Eye (tissue), 1 donor: ENCODE data around the gene CPD.

Experiments used
- DNase-seq: peaks from one replicate; pipeline ENCODE4 v3.0.0-alpha.2; 2015

CPD gene

DNA sequence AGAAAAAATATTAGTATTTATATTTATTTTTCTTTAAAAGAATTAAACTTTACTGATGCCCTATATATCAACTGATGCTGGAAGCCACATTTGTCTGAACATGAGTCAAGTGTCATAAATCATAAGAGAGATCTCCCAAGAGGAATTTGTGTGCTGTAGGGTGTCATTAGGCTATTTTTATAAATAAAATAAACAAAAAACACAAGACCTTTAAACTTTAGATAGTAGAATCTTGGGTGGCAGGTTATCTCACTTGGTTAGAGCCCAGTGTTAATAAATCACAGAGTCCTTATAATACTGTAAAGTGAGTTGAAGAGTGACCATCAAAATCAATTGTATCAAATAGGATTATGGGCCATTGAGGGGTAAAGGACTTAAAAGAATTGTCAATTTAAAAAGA is 21.3 kb upstream of the CPD start:
- no peak for DNase-seq

GRCh38 chr17:30358055-30358760 is 20.5 kb upstream of the CPD start:
- DNase-seq = no peak

DNA sequence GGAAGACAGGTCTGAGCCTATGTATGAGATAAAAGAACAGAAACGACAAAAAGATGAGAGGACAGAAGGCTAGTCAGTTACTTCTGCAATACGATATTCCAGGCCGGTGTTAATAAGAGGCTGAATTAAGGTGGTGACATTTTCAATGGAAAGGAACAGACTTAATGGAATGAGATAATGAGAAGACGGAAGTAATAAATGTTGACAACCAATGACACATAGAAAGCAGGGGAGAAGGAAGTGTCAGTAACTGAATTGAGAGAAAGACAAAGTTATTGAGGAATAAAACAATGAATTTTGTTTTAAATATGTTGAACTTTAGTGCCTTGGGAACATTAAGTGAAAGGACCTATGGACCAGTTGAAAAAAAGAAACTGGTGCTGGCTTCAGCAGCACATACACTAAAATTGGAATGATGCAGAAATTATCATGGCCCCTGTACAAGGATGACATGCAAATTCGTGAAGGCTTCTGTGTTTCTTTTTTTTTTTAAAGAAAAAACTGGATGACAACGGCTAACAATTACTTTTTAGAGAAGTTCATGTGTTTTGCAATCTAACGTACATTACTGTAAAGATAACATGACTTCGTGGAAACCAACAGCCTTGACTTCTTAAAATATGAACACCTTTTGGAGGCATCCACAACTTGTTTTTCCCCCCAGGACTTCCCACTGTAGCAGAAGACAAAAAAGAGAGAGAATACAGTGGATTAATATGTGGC is 18.5 kb upstream of the CPD start:
- DNase-seq = no peak

DNA sequence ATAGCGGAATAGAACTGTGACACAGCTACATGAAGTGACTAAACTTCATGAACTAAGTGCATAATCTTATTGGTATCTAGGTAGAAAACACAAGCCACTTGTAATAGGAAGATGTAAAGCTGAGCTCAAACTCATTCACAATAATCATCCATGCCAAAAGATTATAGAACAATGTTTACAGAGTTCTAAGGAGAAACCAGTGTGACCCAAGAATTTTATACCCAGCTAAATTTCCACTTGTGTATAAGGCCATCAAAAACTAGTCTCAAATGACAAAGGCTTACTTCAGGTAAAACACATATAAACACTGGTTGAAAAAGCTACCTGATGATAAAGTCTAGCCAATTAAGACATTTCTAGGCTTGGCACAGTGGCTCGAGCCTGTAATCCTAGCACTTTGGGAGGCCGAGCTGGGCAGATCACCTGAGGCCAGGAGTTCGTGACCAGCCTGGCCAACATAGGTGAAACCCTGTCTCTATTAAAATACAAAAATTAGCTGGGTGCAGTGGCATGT is 16.9 kb upstream of the CPD start:
- no peak for DNase-seq

DNA sequence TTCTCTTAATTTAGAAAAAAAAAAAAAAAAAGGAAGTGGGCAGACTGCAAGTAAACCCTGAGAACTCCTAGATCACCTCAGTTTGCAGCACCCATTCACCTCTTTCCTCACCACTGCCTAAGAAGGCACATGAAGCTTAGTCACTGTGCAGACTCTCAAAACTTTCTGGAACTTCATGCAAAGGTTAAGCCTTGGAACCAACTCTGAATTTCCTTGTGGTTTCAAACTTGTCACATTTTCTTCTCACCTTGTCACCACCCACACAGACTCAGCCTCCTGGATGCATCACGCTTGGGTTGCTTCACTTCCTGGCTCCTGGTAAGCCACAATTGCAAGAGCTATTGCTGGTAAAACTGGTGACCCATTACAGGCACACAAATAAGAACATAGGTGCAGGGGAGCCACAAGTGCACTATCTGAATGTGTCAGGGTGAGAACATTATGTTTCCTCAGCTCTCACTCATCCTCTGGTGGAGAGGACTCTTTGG is 15.0 kb upstream of the CPD start:
- no peak for DNase-seq

DNA sequence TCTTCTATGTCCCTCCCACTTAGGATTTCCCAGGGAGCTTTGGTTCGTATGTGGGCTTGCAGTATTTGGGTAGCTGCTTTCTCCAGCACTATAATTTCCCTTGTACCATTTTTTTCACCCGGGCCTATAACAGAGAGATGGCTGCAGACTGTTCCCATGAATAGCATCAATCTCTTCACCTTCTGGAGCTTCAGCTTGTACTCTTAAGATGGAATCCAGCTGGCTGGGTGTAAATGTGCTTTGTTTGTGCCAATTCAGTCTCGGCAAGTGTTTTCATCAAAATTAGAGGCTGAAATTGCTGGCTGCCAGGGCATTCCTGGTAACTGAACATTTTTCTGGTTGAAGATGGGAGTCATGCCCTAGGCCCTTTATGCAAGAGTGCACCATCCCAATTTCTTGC is 12.2 kb upstream of the CPD start:
- no peak for DNase-seq

DNA sequence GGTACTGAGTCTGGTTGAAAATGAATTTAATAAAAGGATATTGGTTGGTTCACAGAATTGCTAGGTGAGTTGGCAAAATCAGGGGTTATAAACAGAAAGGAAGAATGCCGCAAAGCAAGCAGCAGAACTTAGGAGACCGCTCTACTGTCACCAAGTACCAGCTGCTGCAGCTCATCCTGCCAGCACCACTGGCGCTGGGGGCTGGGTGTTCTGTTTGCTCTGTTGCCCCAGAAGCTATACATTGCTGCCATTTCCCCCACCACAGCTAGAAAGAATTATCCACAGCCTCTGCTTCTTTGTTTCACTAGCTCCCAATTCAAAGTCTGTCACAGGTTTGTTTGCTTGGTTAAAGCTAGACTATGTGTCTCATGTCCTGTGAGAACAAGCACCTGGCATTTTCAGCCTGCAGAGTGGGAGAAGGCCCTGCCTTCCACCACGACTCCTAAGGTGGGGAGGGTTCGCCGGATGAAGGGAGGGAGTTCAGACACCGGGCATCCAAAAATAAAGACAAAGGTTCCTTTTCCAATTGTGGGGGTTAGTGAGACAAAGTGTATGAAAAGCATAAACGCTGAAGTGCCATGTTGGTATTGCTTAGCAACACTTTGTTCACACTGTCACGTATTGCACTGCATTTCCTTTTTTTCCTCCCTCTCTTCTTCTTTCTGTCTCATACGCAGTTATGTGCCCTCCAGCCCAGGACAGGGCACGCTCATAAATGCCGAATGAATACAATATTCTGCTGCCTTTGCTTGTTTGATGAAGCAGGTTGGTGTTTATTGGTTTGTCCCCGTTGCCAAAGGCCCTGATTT is 9.6 kb upstream of the CPD start:
- no peak for DNase-seq

DNA sequence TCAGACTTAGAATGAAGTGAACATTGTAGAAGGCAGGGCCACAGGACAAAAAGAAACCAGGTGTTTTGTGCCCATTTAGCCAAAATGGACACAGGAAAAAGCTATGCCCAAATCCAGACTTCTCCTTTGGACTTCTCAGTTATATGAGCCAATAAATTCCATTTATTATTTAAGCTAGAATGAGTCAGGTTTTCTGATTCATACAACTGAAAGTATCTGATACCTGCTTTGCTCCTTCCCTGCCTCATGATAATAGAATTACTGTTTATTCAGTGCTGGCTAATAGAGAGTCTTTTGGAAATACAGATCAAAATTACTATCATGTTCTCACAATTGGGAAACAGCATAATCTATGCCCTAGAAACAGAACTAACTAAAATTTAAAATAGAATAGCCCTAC is 8.7 kb upstream of the CPD start:
- DNase-seq = no peak

GRCh38 chr17:30372755-30373154 is 6.0 kb upstream of the CPD start:
- DNase-seq = no peak

- DNase-seq = no peak
Observed at GRCh38 chr17:30375661-30376060, 3.1 kb upstream of the CPD start.

GRCh38 chr17:30376621-30377452 is 1.9 kb upstream of the CPD start:
- peak; percentile 72 for DNase-seq

GRCh38 chr17:30377574-30378240 is 1.0 kb upstream of the CPD start:
- DNase-seq = no peak

DNA sequence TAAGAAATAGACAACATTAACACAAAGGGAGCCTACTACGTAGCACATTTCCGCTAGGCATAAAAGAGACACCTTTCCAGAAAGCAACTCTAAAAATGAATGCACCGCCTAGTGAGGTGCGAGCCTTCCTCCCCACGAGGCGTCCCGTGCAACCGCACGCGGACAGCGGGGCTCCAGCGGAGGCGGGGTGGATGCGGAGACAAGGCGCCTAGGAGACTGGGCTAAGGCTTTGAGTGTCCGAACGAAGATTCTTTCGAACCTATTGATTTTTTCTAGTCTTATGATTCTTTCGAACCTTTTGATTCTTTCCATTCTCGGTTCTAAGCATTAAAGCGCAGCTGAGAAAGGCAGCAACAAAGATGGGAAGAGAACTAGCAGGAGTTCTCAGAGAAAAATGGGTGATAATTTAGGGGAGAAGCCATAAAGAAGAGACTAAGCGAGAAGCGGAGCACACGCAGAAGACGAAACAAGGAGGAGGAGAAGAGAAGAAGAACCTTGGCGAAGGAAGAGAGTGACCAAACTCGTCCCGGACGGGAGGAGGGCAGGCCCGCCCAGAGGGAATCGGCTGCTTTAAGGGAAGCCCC is 394 bp upstream of the CPD start:
- DNase-seq = no peak

GRCh38 chr17:30379303-30379902 is 676 bp downstream of the CPD start:
- DNase-seq = peak; percentile 54

- peak; percentile 27 for DNase-seq
Observed at GRCh38 chr17:30379903-30380381, 1.2 kb downstream of the CPD start.

DNA sequence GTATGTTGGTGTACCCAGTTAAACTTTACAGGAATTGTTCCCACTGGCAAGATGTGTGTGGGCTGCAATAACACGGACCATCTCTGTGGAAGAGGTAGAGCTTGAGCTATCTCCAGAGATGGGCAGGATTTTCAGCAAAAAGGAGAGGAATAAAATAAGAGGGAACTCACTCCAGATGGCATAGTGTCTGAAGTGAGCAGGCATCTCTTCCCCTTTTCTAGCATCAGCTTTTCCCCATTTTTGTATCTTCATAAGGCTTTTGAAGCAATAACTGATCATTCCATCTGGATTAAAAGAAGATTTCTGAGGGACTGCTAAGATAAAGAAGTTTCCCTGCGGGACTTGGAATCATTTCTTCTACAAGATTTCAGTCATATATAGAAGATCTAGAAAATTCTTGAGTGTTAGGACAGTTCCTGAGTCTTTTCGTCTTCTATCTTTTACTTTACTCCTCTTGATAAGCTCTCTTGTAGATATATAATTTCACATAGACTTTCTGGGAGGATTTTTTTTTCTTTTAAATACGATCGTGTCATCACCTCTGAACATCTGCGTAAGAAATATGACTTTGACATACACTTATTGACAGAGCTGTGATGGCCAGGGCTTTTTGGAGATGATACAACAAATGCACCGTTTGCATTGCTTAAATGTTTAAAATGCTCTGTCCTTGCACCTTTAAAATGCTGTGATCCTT is 2.1 kb downstream of the CPD start:
- no peak for DNase-seq

GRCh38 chr17:30381340-30381659 is 2.6 kb downstream of the CPD start:
- no peak for DNase-seq

GRCh38 chr17:30382345-30382744 is 3.6 kb downstream of the CPD start:
- no peak for DNase-seq

DNA sequence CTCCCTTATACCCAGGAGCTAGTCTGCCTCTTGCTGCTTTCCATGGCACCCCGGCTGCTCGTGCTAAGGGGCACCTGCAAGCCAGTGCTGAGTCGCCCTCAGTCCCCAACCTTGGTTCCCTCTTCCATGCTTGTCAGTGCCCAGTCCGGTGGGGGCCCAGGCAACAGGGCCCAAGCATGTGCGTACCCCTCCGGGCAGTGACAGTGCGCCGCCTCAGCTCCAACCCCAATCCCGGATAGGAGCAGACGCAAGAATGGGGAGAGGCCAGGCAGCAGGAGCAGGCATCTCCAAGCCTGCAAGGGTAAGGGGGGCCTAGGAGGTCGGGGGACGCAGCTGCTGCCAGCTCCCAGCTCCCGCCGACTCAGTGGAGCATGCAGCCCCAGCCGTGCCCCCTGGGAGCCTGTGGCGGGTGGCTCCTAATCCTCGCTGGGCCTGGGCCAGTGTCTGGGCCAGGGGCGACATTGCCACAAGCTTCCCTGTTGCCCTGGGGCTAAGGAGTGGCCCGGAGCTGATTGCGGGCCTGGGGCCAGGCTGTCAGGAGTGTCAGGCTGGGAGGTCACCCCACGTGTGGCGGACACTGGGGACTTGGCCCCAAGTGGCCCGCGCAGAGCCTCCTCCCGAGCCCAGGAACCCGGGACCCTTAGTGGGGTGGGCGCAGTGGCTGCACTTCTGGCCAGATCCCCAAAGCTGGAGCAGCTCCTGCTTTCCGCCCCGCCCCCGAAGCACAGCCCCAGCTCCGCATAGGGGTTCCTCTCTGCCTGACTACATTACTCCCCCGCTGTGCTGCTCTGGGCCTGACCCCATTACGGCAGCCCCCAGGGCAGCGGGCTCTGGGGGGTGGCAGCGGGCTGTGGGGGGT is 9.8 kb downstream of the CPD start:
- peak; percentile 30 for DNase-seq
